Brain pericyte (primary cell): Measurements from ENCODE around the gene MTNR1B.

ENCODE experiments used
- DNase-seq: peaks from one replicate; pipeline ENCODE4 v3.0.0-alpha.2; 2012; ENCODE audit warnings: low read depth, low spot score

Gene MTNR1B

DNA sequence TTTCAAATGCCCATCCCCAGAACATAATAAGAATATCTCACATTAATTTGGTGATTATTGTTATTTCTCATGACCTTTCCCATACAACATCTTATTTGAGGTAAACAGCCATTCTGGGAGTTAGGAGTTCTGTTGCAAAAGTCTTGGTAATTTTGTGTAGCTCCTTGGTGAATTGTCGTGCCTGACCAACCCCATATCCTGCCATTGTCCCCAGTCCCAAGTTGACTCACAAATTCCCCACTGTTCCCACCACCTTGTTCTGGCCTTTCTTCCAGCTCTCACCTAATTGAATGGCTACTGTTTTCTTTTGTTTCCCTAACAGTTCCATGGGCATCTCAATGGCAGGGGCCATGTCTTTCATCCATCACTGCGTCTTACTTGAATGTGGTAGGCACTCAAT, 8.0 kb downstream of the MTNR1B start:
- DNase-seq, result no peak

GRCh38 chr11:92978271-92979111, 9.0 kb downstream of the MTNR1B start:
- no peak for DNase-seq

GRCh38 chr11:92979176-92979575, 9.7 kb downstream of the MTNR1B start:
- DNase-seq, result no peak

DNA sequence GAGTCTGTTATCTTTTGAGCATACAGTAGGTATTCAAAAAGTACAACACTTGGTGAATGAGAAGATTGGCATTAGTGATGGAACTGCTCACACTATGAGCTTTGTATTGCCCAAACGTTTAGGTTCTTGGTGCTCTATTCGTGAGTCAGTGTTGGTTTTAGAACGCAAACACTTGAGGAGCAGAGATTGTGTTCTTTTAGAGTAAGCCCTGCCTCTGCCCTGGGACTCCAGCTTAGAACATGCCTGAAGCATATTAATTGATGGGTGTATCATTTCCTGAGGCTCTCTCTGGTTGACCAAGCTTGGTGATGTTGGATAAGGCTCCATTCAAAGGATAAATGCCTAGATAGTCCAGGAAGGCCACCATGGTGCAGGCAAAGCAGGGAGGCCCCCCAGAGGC, 10.9 kb downstream of the MTNR1B start:
- DNase-seq, result no peak

- no peak for DNase-seq
Observed at GRCh38 chr11:92981508-92982043, 12.1 kb downstream of the MTNR1B start.

GRCh38 chr11:92986585-92986984, 17.1 kb downstream of the MTNR1B start:
- DNase-seq, result no peak

- DNase-seq, result no peak
Observed at GRCh38 chr11:92993004-92993403, 23.6 kb downstream of the MTNR1B start.

DNA sequence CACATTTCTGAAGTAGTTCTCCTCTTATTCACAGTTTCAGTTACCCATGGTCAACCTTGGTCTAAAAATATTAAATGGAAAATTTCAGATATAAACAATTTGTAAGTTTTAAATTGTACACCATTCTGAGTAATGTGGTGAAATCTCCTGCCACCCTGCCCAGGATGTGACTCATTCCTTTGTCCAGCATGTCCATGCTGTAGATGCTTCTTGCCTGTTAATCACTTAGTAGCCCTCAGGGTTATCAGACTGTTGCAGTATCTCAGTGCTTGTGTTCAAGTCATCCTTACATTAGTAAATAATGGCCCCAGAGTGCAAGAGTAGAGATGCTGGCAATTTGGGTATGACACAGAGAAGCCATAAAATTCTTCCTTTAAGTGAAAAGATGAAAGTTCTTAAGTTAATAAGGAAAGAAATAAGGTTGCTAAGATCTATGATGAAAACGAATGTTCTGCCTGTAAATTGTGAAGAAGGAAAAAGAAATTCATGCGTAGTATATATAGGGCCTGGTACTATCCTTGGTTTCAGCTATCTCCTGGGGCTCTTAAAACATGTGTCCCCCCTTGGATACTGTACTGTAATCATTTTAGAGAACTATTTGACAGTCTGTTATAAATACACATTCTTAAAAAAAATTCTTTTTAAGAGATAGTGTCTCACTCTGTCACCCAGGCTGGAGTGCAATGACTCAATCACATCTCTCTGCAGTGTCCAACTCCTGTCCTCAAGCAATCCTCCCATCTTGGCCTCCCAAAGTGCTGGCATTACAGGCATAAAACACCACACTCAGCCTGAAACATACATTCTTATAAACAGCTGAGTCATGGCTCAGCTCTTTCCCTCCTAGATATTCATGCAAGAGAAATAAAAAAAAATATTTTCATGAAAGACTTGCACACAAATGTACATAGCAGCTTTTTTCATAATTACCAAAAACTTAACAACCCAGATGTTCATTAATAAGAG, 31.3 kb downstream of the MTNR1B start:
- no peak for DNase-seq

DNA sequence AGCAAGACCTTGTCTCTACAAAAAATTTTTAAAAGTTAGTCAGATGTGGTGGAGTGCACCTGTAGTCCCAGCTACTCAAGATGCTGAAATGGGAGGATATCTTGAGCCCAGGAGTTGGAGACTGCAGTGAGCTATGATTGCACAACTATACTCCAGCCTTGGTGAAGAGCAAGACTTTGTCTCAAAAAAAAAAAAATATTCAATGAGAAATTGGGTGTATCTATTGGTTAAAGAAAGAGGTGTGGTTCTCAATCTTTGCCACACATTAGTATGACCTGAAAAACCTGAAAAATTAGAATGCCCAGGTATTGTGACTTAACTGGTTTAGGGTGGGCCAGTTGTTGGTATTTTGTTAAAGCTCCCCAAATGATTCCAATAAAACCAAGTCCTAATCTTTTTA, 32.4 kb downstream of the MTNR1B start:
- DNase-seq, result no peak

DNA sequence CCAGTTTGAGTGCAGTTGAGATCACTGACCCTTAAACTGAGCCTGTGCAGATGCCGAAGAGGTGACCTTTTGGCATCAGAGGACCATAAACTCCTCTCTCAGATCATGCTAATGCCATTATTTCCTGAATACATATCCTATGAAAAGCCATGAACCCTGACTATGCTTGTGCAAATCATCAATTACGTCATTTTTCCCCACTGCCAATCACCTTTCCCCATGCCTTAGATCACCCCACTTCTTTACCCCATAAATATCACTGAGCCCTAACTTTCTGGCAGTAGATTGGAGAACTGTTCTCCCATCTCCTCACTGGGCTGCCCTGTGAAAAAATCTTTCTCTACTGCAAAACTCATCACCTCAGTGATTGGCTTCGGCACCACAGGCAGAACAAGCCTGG, 32.9 kb downstream of the MTNR1B start:
- no peak for DNase-seq

- no peak for DNase-seq
Observed at GRCh38 chr11:93005239-93005638, 35.8 kb downstream of the MTNR1B start.

DNA sequence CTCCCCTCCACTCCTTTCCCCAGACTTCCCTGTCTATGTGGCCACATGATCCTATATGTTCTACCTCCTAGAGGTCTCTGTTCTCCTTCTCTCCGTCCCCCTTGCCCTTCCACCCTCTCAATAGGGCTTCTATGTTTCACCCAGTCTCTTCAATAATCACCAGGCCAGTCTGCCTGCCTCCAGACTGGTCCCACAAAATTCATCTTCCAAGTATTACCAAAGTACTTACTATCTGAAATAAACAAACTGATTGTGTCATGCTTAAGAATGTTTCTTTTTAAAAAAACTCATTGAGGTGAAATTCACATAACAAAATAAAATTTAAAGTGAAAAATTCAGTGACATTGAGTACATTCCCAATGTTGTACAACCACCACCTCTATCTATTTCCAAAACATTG, 44.2 kb downstream of the MTNR1B start:
- no peak for DNase-seq

DNA sequence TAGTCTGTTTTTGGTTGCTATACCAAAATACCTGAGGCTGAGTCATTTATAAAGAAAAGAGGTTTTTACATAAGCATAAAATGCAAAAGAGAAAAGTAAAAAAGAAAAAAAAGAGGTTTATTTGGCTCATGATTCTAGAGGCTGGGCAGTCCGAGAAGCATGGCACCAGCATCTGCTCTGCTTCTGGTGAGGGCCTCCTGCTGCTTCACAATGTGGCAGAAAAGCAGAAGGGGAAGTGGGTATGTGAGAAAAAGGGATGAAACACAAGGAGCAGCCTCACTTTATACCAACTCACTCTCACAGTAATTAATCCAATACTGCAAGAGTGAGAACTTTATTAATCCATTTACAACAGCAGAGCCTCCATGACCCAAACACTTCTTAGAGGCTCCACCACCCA, 47.1 kb downstream of the MTNR1B start:
- no peak for DNase-seq

DNA sequence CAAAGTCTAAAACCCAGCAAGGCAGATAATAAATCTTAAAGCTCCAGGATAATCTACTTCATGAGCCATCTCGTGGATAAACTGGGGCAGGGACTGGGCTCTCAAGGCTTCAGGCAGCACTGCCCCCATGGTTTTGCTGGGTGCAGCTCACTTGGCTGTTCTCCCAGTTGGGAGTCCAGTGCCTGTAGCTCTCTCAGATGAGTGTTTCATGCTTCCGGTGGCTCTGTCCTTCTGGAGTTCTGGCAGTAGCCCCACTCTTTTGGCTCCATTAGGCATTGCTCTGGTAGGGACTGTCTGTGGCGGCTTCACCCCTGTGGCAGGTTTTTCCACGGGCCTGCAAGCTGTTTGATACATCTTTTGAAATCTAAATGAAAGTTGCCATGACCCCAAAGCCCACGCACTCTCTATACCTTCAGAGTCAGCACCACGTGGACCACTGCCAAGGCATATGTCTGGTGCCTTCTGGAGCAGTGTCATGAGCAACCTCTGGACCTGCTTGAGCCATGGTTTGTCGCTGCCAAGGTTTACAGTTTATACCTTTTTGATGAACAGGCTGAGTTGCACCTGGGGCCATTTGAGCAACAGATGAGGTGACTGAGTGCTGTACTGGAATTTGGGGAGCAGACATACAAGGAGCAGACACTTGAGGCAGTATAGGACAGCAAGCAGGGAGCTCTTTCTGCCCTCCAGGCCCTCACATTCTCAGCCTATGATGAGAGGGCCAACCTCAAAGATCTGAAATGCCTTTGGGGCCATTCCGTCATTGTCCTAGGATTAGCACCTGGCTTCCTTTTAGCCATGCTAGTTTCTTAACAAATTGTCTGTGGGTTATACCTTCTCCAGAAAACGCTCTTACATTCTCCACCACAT, 48.6 kb downstream of the MTNR1B start:
- DNase-seq, result no peak

GRCh38 chr11:93020248-93021046, 51.0 kb downstream of the MTNR1B start:
- no peak for DNase-seq

DNA sequence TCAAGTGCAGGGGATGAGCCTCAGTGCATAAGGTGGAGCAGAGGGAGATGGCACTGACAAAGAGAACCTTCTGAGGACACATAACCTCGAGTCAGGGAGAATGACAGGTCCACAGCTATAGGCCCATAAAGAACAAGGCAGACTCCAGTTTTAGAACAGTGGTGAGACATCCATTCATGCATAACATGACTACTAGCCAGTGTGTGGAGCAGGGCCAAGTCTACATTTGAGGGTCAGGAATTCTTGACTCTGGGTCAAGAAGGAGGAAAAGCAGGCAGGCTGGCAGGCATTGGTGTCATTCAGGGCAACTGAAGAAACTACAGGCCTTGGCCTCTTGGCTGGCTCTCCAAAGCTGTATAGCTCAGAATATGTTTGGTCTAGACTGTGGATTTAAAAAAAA, 54.9 kb downstream of the MTNR1B start:
- DNase-seq, result no peak

DNA sequence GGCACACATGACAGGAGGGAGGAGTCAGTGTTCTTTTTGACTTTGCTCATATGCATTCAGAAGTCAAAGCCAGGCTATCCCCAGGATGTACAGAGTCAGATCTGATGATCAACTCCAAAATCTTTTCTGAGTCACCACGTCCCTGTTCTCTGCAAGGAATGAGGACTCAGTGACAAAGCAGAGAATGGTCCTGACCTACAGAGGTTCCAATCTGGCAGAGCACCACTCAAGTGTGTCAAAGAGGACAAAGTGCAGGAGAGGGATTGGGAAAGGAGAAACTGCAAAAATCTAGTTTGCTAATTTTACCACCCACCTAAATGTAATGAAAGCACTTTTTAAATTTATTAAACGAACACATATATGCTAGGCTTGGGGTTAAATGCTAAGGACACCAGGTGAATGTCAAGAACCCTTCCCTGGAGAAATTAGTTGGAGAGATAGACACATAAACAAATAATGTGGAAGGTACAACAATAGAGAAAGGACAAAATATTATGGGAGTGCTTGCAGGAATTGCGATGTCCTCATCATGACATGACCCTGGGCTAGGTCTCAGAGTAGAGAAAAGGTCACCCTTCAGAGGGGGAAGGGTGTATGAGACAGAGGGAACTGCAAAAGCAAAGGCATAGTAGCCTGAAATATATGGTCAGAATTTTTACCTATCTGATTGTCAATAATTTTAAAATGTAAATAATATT, 56.3 kb downstream of the MTNR1B start:
- DNase-seq, result no peak

DNA sequence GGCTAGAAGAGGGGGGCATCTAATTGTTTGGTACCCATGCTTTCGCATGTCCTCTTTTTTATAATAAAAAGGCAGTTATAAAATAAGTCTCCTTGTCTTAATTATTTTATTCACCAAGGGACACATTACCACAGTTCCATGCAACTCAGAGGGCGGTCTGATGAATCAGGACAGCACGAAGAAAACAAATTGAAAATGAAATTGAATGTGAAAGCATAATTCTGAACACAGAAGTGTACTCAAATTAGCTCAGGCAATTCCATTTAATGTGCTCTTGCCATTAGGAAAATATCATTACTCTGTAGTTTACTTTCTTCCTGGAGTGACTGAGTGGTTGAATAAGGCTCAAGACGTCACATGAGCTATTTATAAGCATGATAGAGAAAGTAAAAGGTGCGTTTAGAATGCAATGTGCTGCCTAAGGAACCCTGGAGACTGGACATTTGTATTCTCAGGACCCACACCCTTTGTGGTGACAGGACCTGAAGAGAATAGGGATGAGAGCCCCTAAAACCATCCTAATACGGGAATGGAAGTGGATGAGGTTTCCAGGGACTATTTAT, 59.6 kb downstream of the MTNR1B start:
- DNase-seq, result no peak

DNA sequence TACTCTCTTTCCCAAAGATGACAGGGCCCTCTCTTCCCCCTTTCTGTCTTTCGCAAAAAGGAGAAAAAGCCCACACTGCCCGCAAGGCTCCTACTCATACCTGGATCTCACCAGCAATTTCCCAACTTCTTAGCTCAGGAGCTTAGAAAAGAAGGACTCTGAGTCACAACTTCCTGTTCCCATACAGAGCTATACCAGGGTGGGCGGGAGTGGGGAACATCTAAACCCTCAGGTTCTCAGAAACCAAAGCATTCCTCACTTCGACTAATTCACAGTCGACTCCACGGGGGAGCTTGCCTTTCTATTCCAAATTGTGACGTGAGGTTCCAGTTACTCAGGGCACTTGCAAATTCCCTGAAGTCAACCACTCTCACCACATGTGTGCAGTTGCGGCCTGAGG, 61.9 kb downstream of the MTNR1B start:
- no peak for DNase-seq
